IPS-18a (cell line): Measurements from ENCODE around the gene GPRIN1.
A peak's percentile ranks its signal among the peaks of the same experiment; 100 is the strongest.

Experiments used
- H3K27ac ChIP-seq: one replicate; pipeline ENCODE4 v1.5.1; 2013; ENCODE audit warnings: low read length
- H3K27me3 ChIP-seq: one replicate; pipeline ENCODE4 v1.6.1; 2013; ENCODE audit warnings: mild to moderate bottlenecking, low read length; ENCODE audit not compliant: control insufficient read depth, insufficient read depth
- H3K36me3 ChIP-seq: one replicate; pipeline ENCODE4 v1.6.1; 2013; ENCODE audit warnings: low read depth, low read length; ENCODE audit not compliant: control insufficient read depth
- H3K4me1 ChIP-seq: one replicate; pipeline ENCODE4 v1.6.1; 2013; ENCODE audit warnings: low read depth, low read length; ENCODE audit not compliant: control insufficient read depth
- H3K4me3 ChIP-seq: one replicate; pipeline ENCODE4 v1.5.1; 2013; ENCODE audit warnings: low read length
- H3K9ac ChIP-seq: one replicate; pipeline ENCODE4 v1.6.1; 2013; ENCODE audit warnings: mild to moderate bottlenecking, low read length, moderate library complexity
- H3K9me3 ChIP-seq: one replicate; pipeline ENCODE4 v1.6.1; 2013; ENCODE audit warnings: low read depth, low read length; ENCODE audit not compliant: control insufficient read depth

The GPRIN1 gene

DNA sequence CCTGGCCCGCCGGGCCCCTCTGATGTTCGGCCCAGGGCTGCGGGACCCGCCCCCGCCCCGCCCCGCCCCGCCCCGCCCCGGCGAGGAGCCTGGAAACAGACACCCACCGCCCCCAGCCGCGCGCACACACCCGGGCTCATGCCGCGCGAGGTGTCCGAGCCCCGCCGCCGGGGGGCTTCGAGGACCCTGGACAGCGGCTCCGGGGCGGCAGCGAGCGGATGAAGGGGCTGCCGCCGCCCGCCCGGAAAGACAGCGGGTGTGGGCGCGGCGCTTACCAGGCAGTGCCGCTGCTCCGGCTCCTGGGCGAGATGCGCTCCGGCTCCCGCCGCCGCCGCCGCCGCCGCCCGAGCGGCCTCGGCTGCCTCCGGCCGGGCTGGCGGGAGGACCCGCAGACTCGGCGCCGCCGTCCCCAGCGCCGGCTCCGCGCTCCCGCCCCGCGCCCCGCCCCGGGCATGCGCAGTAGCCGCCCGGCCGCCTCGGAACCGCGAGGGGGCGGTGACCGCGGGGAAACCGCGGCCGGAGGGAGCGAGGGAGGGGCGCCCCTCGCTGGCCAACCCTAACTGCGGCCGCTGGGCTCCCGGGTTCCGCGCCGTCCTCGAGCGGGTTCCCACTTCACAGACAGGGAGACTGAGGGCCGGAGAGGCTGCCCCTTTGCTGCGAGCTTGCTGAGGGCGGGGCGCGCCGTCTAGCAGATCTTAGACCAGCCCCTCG lies at the start of gene GPRIN1:
GPRIN1 (minus strand) TSS at position 433 of the 711 bp plus-strand sequence. CDS start 10,322 bp downstream, outside the sequence.
- Histone ChIP-seq H3K27me3 (peaks cover 27% of the 10 kb centered on the region), H3K9me3 (no peaks in the 10 kb centered on the region), H3K27ac (no peak within 1 kb of the TSS), H3K9ac (peak within 1 kb of the TSS; percentile 43), H3K4me3 (peak within 1 kb of the TSS; percentile 63), H3K36me3 (no peaks in the 10 kb centered on the region), H3K4me1 (no peaks in the 10 kb centered on the region)

DNA sequence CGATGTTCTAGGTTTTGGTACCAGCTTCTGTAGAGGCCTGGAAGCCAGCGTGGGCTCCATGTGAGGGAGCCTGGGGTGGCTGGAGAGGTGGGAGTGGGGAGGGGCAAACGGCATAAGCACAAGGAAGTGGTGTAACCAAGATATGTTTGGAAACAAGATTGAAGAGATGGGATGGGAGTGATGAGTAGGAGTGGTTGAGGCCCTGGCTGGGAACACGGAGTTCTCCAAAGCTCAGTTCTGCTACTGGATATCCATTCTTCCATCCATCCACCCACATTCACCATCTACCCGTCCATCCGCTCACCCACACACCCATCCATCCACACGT lies 49.5 kb upstream of the GPRIN1 start:
- Histone ChIP-seq H3K9ac (no peak overlapping the region), H3K4me3 (no peak overlapping the region), H3K4me1 (no peaks in the 10 kb centered on the region), H3K27me3 (no peaks in the 10 kb centered on the region), H3K36me3 (no peaks in the 10 kb centered on the region), H3K27ac (no peak overlapping the region), H3K9me3 (no peaks in the 10 kb centered on the region)

DNA sequence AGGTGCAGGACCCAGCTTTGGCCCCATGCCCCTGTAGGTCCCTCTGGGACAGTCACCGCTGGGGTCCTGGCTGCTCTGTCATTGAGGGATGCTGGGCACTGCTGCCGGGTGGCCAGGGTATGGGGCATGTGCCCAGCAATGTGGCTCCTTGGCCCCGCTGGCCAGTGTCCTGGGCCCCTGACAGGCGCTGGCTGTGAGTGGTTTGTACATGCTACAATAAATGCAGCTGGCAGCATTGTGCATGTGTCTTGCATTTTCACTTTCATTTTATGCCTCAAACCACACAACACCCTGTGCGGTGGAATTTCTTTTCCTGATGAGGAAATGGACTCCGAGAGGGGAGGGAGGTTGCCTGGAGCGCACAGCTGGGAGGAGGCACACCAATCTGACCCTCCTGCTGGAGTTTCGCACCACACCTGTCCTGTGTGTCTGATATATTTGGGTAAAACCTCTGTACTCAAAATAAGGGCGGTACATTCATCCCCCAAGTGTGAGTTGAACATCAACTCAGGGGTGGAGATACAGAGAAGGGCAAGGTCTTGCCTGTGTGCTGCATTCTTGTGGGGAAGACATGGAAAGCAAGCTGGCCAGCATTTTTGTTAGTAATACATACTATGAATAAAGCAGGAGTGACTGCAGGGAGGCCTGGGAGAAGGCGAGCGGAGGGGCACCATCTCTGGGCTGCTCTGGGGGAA lies 49.0 kb upstream of the GPRIN1 start:
- H3K4me1 ChIP-seq = no peaks in the 10 kb centered on the region
- no peaks in the 10 kb centered on the region for H3K36me3 ChIP-seq
- no peaks in the 10 kb centered on the region for H3K9me3 ChIP-seq
- no peaks in the 10 kb centered on the region for H3K27me3 ChIP-seq
- H3K4me3 ChIP-seq = no peak overlapping the region
- H3K27ac ChIP-seq = no peak overlapping the region
- no peak overlapping the region for H3K9ac ChIP-seq

DNA sequence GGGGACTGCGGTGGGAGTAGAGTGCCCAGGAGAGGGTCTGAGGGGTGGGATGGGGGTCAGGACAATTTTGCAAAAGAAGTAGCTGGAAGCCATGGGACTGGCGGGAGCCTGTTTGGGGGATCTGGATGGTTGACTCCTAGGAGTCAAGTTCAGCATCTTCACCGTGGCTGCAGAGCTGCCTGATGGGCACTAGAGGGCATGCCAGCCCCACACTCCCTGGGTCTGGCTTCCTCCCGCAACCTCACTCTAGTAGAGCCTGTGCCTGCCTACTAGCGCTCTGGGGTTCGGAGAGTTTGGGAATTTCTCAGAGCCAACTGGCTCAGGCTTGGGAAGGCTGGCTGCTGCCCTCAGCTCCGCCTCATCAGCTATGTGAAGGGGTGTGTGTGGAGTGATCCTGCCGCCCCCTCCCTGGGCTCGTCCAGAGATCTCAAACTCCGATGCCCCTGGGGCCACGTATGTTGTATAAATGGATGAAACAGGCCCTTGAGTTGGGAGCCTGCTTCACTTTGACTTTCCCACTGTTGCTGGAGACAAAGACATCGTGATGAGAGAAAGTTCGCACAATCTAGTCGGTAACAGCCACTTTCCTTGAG lies 48.1 kb upstream of the GPRIN1 start:
- Histone ChIP-seq H3K36me3 (peaks cover 3% of the 10 kb centered on the region), H3K4me3 (no peak overlapping the region), H3K4me1 (no peaks in the 10 kb centered on the region), H3K9me3 (no peaks in the 10 kb centered on the region), H3K27ac (no peak overlapping the region), H3K9ac (no peak overlapping the region), H3K27me3 (no peaks in the 10 kb centered on the region)

DNA sequence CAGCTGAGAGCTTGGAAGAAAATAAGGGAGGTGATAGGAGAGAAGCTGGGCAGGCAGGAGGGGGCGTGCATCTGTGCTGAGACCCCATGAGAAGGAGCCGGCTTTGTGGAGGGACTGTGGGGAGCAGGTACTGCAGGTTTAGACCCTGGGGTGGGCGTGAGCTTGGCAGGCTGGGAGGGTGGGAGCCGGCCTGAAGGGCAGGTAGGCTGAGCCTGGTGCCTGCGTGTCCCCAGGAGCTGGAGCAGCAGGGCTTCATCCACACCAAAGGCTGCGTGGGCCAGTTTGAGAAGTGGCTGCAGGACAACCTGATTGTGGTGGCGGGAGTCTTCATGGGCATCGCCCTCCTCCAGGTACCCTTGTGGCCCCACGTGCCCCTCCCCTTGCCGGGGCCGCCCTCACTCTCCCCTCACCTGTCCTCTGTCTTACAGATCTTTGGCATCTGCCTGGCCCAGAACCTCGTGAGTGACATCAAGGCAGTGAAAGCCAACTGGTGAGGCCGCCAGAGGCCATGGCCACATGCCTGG lies 46.6 kb upstream of the GPRIN1 start:
- no peaks in the 10 kb centered on the region for H3K9me3 ChIP-seq
- H3K27ac ChIP-seq = no peak overlapping the region
- no peaks in the 10 kb centered on the region for H3K4me1 ChIP-seq
- H3K27me3 ChIP-seq = no peaks in the 10 kb centered on the region
- no peak overlapping the region for H3K9ac ChIP-seq
- no peak overlapping the region for H3K4me3 ChIP-seq
- H3K36me3 ChIP-seq = peaks cover 6% of the 10 kb centered on the region

DNA sequence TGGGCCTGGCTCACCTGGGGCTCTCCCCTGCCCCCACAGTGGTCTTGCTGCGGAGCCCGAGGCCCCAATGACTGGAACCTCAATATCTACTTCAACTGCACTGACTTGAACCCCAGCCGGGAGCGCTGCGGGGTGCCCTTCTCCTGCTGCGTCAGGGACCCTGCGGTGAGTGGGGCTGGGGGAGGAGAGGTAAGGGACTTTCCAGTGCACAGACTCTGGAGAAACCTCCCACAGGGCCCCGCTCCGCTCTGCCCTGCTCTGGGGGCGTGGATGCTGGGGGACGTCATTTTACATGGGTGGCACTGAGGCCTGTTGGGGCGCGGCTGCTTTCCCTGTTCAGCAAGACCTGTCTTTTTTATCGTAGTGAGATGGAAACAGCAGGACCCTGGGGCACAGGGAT lies 44.9 kb upstream of the GPRIN1 start:
- Histone ChIP-seq H3K9ac (no peak overlapping the region), H3K27me3 (no peaks in the 10 kb centered on the region), H3K36me3 (peaks cover 6% of the 10 kb centered on the region), H3K4me1 (peaks cover 3% of the 10 kb centered on the region), H3K9me3 (no peaks in the 10 kb centered on the region), H3K4me3 (no peak overlapping the region), H3K27ac (no peak overlapping the region)

DNA sequence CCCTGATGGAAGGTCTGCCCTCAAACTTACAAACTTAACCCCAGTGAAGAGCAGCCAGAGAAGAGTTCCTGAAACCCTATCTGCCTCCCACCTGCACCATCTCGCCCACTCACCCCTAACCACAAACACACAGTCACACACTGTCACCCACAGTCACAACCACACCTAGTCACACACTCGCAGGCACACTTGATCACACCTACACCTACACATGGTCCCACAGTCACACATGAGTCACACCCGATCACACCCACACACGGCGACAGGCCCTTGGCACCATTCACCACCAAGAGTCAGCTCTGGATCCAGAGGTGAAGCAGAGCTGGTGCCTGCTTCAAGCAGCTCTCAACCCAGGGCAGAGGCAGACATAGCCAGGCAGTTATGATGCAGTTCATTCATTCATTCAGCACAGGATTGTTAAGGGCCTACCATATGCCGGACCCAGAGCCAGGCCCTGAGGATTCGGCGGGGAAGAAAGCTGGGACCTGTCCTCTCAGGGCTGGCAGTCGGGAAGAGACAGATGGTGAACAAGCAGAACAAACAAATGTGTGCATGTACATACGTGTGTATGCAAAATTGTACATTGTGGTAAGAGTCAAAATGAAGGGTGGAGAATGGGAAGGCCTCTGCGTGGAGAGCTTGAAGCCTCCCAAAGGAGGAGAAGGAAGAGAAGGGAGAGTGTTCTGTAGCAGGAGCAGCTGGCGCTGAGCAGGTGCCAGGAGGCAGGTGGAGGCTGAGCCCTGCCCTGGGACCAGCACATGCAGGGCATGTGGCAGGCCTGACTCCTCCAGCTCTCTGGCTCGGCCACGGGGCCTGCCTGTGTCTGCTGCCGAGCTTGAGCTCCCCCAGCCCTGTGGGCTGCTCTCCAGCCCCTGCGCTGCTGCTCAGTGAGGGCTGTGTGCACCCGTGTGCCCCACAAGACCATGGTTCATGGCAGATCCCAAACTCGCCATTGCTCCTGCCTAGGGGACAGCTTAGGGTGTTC lies 43.7 kb upstream of the GPRIN1 start:
- Histone ChIP-seq H3K36me3 (peaks cover 6% of the 10 kb centered on the region), H3K9ac (no peak overlapping the region), H3K27me3 (no peaks in the 10 kb centered on the region), H3K9me3 (no peaks in the 10 kb centered on the region), H3K4me3 (no peak overlapping the region), H3K27ac (no peak overlapping the region), H3K4me1 (peaks cover 4% of the 10 kb centered on the region)

DNA sequence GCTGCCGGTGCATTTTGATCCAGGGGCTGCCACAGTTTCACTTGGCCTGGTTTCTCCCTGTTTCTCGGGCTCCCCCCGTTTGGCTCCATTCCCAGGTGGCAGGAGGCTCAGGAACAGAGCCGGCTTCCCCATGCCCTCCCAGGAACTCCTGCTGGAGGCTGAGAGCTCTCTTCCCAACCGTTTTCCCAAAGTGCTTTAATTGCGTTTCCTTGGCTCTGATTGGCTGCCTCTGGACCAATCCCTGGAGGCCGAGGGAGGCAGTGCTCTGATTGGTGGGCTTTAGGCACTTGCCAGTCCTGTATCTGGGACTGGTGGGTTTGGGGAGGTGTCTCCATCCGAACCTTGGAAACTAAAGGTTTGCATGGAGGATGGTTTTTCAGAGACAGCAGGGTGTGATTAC lies 42.2 kb upstream of the GPRIN1 start:
- no peak overlapping the region for H3K9ac ChIP-seq
- H3K4me1 ChIP-seq = peaks cover 4% of the 10 kb centered on the region
- no peaks in the 10 kb centered on the region for H3K9me3 ChIP-seq
- no peaks in the 10 kb centered on the region for H3K27me3 ChIP-seq
- H3K36me3 ChIP-seq = peaks cover 6% of the 10 kb centered on the region
- no peak overlapping the region for H3K4me3 ChIP-seq
- H3K27ac ChIP-seq = no peak overlapping the region

DNA sequence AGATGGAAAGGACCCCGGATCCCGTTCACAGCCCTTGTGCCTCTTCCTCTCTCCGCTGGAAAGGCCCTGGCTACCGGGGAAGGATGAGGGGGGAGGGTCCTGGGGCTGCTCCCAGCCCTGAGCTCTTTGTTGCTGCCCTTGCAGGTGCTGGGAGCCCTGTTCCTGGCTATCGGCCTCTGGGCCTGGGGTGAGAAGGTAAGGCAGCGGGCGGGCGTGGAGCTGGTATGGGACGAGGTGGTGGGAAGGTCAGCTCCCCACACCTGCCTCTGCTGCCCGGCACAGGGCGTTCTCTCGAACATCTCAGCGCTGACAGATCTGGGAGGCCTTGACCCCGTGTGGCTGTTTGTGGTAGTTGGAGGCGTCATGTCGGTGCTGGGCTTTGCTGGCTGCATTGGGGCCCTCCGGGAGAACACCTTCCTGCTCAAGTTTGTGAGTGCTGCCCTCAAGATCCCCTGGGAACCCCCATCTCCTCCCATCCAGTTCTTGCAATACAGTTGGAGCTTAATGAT lies 41.6 kb upstream of the GPRIN1 start:
- no peaks in the 10 kb centered on the region for H3K9me3 ChIP-seq
- no peak overlapping the region for H3K9ac ChIP-seq
- no peak overlapping the region for H3K27ac ChIP-seq
- no peak overlapping the region for H3K4me3 ChIP-seq
- peaks cover 8% of the 10 kb centered on the region for H3K4me1 ChIP-seq
- H3K27me3 ChIP-seq = no peaks in the 10 kb centered on the region
- H3K36me3 ChIP-seq = peaks cover 6% of the 10 kb centered on the region

DNA sequence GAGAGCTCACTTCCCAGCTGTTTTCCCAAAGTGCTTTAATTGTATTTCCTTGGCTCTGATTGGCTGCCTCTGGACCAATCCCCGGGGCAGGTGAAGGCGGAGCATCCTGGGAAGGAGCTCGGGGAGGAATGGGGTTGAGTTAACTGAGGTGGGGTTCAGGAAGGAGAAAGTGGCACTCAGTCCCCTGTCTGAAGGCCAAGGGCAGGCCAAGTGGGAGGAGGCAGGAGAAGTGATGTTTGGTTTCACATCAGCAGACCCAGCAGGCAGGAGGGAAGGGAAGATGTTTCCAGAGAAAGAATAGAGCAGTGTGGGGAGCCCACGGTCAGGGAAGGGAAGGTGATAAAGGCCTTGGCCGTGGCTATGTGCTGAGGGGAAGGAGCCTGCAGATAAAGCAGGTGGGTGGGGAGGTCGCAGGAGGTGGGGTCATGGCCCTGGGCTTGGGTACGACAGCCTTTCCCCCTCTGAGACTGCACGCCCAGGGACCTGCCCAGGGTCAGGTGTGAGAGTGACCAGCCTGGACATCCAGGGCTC lies 40.5 kb upstream of the GPRIN1 start:
- Histone ChIP-seq H3K9ac (no peak overlapping the region), H3K4me1 (peaks cover 9% of the 10 kb centered on the region), H3K27me3 (no peaks in the 10 kb centered on the region), H3K9me3 (no peaks in the 10 kb centered on the region), H3K27ac (no peak overlapping the region), H3K36me3 (peaks cover 6% of the 10 kb centered on the region), H3K4me3 (no peak overlapping the region)
